ENCODE data around the gene ACTG2. TPM values are rescaled to one million over a fixed set of nuclear protein-coding genes. Genes with fewer than 3 reads are reported as not detected.

The ACTG2 gene
- polyA plus RNA-seq, 1 donor (not counting 4 experiments of a cell fraction or from before 2014, with no cell fraction given): not detected

GRCh38 chr2:73862987-73863386 lies 29.8 kb upstream of the ACTG2 start:
- no peak for FAIRE-seq
- H3K27ac ChIP-seq (ENCODE audit: control insufficient read depth, insufficient read depth, low read length): no peak overlapping the region
- H3K4me1 ChIP-seq (ENCODE audit: control insufficient read depth, extremely low read depth, insufficient read depth, low read length): peaks cover 9% of the 10 kb centered on the region
- no peak overlapping the region for H3K4me3 ChIP-seq (ENCODE audit: control insufficient read depth in 2 of 3, extremely low read depth in 1 of 3, insufficient read depth in 2 of 3, low read depth in 1 of 3, low read length in 3 of 3)
- no peaks in the 10 kb centered on the region for H3K79me2 ChIP-seq (ENCODE audit: control insufficient read depth, insufficient read depth, low read length)
- H3K27me3 ChIP-seq (ENCODE audit: control insufficient read depth, extremely low read depth, insufficient read depth, low read length): no peaks in the 10 kb centered on the region
- dilution Hi-C loops (cut with MboI; ENCODE audit: extremely low pct_ligation_motif_present, low sequenced_read_pairs): no loop called here
- TF ChIP-seq EZH2 (IDR thresholded peaks at IDR 0.05; ENCODE audit: low read length): no peak
- no peak for TF ChIP-seq CTCF (optimal IDR thresholded peaks at IDR 0.05 in 1 of 3, IDR thresholded peaks at IDR 0.05 in 1 of 3, conservative IDR thresholded peaks at IDR 0.05 in 1 of 3; ENCODE audit: extremely low read depth in 1 of 3, insufficient read depth in 2 of 3, low read length in 3 of 3)
- H4K20me1 ChIP-seq (ENCODE audit: control insufficient read depth, extremely low read depth, insufficient read depth, low read length): no peaks in the 10 kb centered on the region
- no peak overlapping the region for H3K4me2 ChIP-seq (ENCODE audit: control insufficient read depth, extremely low read depth, insufficient read depth, low read depth, low read length)
- peaks cover 31 to 41% of the 10 kb centered on the region in 2 experiments for H3K36me3 ChIP-seq (ENCODE audit: control insufficient read depth in 2 of 2, extremely low read depth in 1 of 2, insufficient read depth in 2 of 2, low read length in 2 of 2)
- H3K9me1 ChIP-seq (ENCODE audit: control insufficient read depth, extremely low read depth, insufficient read depth, low read length): no peaks in the 10 kb centered on the region
- no peak for DNase-seq (ENCODE audit: low read depth, low spot score)
- no peak overlapping the region for H2AFZ ChIP-seq (ENCODE audit: control insufficient read depth, low read length)
- no peak overlapping the region for H3K9ac ChIP-seq (ENCODE audit: control insufficient read depth, extremely low read depth, insufficient read depth, low read length)
- no peaks in the 10 kb centered on the region for H3K9me3 ChIP-seq (ENCODE audit: control insufficient read depth, low read depth, low read length)

- Histone ChIP-seq H3K4me3 (ENCODE audit: control insufficient read depth in 2 of 3, extremely low read depth in 1 of 3, insufficient read depth in 2 of 3, low read depth in 1 of 3, low read length in 3 of 3) (no peak overlapping the region), H4K20me1 (ENCODE audit: control insufficient read depth, extremely low read depth, insufficient read depth, low read length) (no peaks in the 10 kb centered on the region), H3K4me1 (ENCODE audit: control insufficient read depth, extremely low read depth, insufficient read depth, low read length) (no peaks in the 10 kb centered on the region), H3K4me2 (ENCODE audit: control insufficient read depth, extremely low read depth, insufficient read depth, low read depth, low read length) (no peak overlapping the region), H3K9ac (ENCODE audit: control insufficient read depth, extremely low read depth, insufficient read depth, low read length) (no peak overlapping the region), H3K36me3 (ENCODE audit: control insufficient read depth in 2 of 2, extremely low read depth in 1 of 2, insufficient read depth in 2 of 2, low read length in 2 of 2) (peaks cover 13 to 32% of the 10 kb centered on the region in 2 experiments), H3K79me2 (ENCODE audit: control insufficient read depth, insufficient read depth, low read length) (no peaks in the 10 kb centered on the region), H2AFZ (ENCODE audit: control insufficient read depth, low read length) (no peak overlapping the region), H3K27me3 (ENCODE audit: control insufficient read depth, extremely low read depth, insufficient read depth, low read length) (no peaks in the 10 kb centered on the region), H3K27ac (ENCODE audit: control insufficient read depth, insufficient read depth, low read length) (no peak overlapping the region), H3K9me1 (ENCODE audit: control insufficient read depth, extremely low read depth, insufficient read depth, low read length) (no peaks in the 10 kb centered on the region), H3K9me3 (ENCODE audit: control insufficient read depth, low read depth, low read length) (no peaks in the 10 kb centered on the region)
- no peak for DNase-seq (ENCODE audit: low read depth, low spot score)
- no peak for FAIRE-seq
- no peak for TF ChIP-seq CTCF (optimal IDR thresholded peaks at IDR 0.05 in 1 of 3, IDR thresholded peaks at IDR 0.05 in 1 of 3, conservative IDR thresholded peaks at IDR 0.05 in 1 of 3; ENCODE audit: extremely low read depth in 1 of 3, insufficient read depth in 2 of 3, low read length in 3 of 3)
- no peak for TF ChIP-seq EZH2 (IDR thresholded peaks at IDR 0.05; ENCODE audit: low read length)
- dilution Hi-C loops (cut with MboI; ENCODE audit: extremely low pct_ligation_motif_present, low sequenced_read_pairs): no loop called here
Measured at GRCh38 chr2:73868204-73868978, 24.4 kb upstream of the ACTG2 start.

Measured in keratinocyte (primary cell).